HEK293T (cell line): ENCODE data around the gene IL19.

ENCODE experiments used
- CTCF ChIA-PET: fragments of 350-600 bp; formaldehyde crosslinking; extraction: SDS; loops from one replicate; lab custom pipeline; 2021; ENCODE audit warnings: antibody characterized with exemption, inconsistent platforms; lab: Yijun Ruan, JAX
- POLR2A ChIA-PET: fragments of 350-600 bp; formaldehyde crosslinking; extraction: SDS; loops from one replicate; lab custom pipeline; 2020; ENCODE audit warnings: antibody characterized with exemption, inconsistent platforms; lab: Yijun Ruan, JAX
- DNase-seq: peaks from one replicate; pipeline ENCODE4 v3.0.0; 2012; ENCODE audit warnings: mixed read lengths; ENCODE audit errors: extremely low spot score
- ARNT ChIP-seq: fragments of 450-650 bp; IDR thresholded peaks from 2 replicates; pipeline ENCODE4 v1.6.1; 2017; ENCODE audit warnings: mild to moderate bottlenecking
- BHLHE40 ChIP-seq: fragments of 450-650 bp; IDR thresholded peaks from 2 replicates; pipeline ENCODE4 v1.6.1; 2016; ENCODE audit warnings: mild to moderate bottlenecking, moderate library complexity, borderline replicate concordance
- CTBP1 ChIP-seq: fragments of 450-650 bp; IDR thresholded peaks from 2 replicates; pipeline ENCODE4 v1.6.1; 2016; ENCODE audit warnings: borderline replicate concordance
- ELF4 ChIP-seq: fragments of 450-650 bp; IDR thresholded peaks from 2 replicates; pipeline ENCODE4 v1.6.1; 2017; ENCODE audit warnings: antibody characterized with exemption
- FOXA1 ChIP-seq: fragments of 450-650 bp; IDR thresholded peaks from 2 replicates; pipeline ENCODE4 v1.6.1; 2016; ENCODE audit warnings: mild to moderate bottlenecking
- FOXK2 ChIP-seq: fragments of 450-650 bp; IDR thresholded peaks from 2 replicates; pipeline ENCODE4 v1.6.1; 2016; ENCODE audit warnings: mild to moderate bottlenecking
- FOXM1 ChIP-seq: fragments of 450-650 bp; IDR thresholded peaks from 2 replicates; pipeline ENCODE4 v1.6.1; 2017; ENCODE audit warnings: mild to moderate bottlenecking, borderline replicate concordance
- HDGF ChIP-seq: fragments of 450-650 bp; IDR thresholded peaks from 2 replicates; pipeline ENCODE4 v1.6.1; 2017; ENCODE audit warnings: antibody characterized with exemption, borderline replicate concordance
- L3MBTL2 ChIP-seq: fragments of 450-650 bp; conservative IDR thresholded peaks from 2 replicates; pipeline ENCODE4 v1.6.1; 2016; ENCODE audit warnings: mild to moderate bottlenecking
- LEF1 ChIP-seq: fragments of 450-650 bp; IDR thresholded peaks from 2 replicates; pipeline ENCODE4 v1.6.1; 2017; ENCODE audit warnings: mild to moderate bottlenecking, borderline replicate concordance
- NFRKB ChIP-seq: fragments of 450-650 bp; IDR thresholded peaks from 2 replicates; pipeline ENCODE4 v1.6.1; 2016; ENCODE audit warnings: mild to moderate bottlenecking, moderate library complexity
- PKNOX1 ChIP-seq: fragments of 450-650 bp; IDR thresholded peaks from 2 replicates; pipeline ENCODE4 v1.6.1; 2016
- SP1 ChIP-seq: fragments of 450-650 bp; IDR thresholded peaks from 2 replicates; pipeline ENCODE4 v1.6.1; 2017
- SUZ12 ChIP-seq: fragments of 450-650 bp; IDR thresholded peaks from 2 replicates; pipeline ENCODE4 v1.6.1; 2016; ENCODE audit warnings: mild to moderate bottlenecking
- TARDBP ChIP-seq: fragments of 450-650 bp; IDR thresholded peaks from 2 replicates; pipeline ENCODE4 v1.6.1; 2016
- ZNF384 ChIP-seq: fragments of 450-650 bp; IDR thresholded peaks from 2 replicates; pipeline ENCODE4 v1.6.1; 2016

Gene IL19, protein sequence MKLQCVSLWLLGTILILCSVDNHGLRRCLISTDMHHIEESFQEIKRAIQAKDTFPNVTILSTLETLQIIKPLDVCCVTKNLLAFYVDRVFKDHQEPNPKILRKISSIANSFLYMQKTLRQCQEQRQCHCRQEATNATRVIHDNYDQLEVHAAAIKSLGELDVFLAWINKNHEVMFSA

GRCh38 chr1:206770531-206771337, at the start of gene IL19:
Gene IL19, plus strand, starts transcription at chr1:206770773. Its CDS starts 65,890 bp downstream, at chr1:206836663.
- no peak for DNase-seq
- ChIA-PET POLR2A (no interaction called here), CTCF (interaction anchor here (0.7 kb wide), 1 partner anchor 28 kb away, joined by 4 read pairs; no protein-coding TSS in a partner anchor)
- no peak for TF ChIP-seq CTBP1
- TF ChIP-seq NFRKB, result no peak
- no peak for TF ChIP-seq ARNT
- no peak for TF ChIP-seq PKNOX1
- no peak for TF ChIP-seq SUZ12
- no peak for TF ChIP-seq BHLHE40
- TF ChIP-seq FOXM1, result no peak
- no peak for TF ChIP-seq ELF4
- TF ChIP-seq TARDBP, result no peak
- TF ChIP-seq L3MBTL2, result no peak
- TF ChIP-seq HDGF, result no peak
- TF ChIP-seq ZNF384, result no peak
- TF ChIP-seq FOXK2, result no peak
- no peak for TF ChIP-seq SP1
- TF ChIP-seq FOXA1, result no peak
- TF ChIP-seq LEF1, result no peak

- no peak for DNase-seq
- CTCF ChIA-PET, result no interaction called here
- TF ChIP-seq FOXM1, result no peak
- no peak for TF ChIP-seq NFRKB
- no peak for TF ChIP-seq CTBP1
- TF ChIP-seq ZNF384, result no peak
- no peak for TF ChIP-seq BHLHE40
- TF ChIP-seq LEF1, result no peak
- no peak for TF ChIP-seq FOXA1
- POLR2A ChIA-PET, result no interaction called here
These were observed 49.1 kb upstream of the IL19 start for GRCh38 chr1:206721454-206721853.

- CTCF ChIA-PET, result no interaction called here
- POLR2A ChIA-PET, result no interaction called here
- no peak for DNase-seq
- TF ChIP-seq SP1 (no peak), FOXM1 (no peak), ZNF384 (no peak), FOXK2 (no peak), SUZ12 (no peak), TARDBP (no peak), PKNOX1 (no peak), FOXA1 (no peak), ELF4 (no peak), LEF1 (no peak)
These were observed 47.7 kb upstream of the IL19 start for GRCh38 chr1:206722751-206723461.

GRCh38 chr1:206723462-206723804, 47.1 kb upstream of the IL19 start:
- POLR2A ChIA-PET, result no interaction called here
- DNase-seq, result no peak
- CTCF ChIA-PET, result no interaction called here
- TF ChIP-seq BHLHE40, result no peak
- TF ChIP-seq TARDBP, result no peak
- no peak for TF ChIP-seq FOXK2
- no peak for TF ChIP-seq PKNOX1
- no peak for TF ChIP-seq CTBP1
- TF ChIP-seq SP1, result no peak
- no peak for TF ChIP-seq SUZ12
- no peak for TF ChIP-seq HDGF
- no peak for TF ChIP-seq L3MBTL2
- TF ChIP-seq ELF4, result no peak
- TF ChIP-seq NFRKB, result no peak

GRCh38 chr1:206723805-206724472, 46.6 kb upstream of the IL19 start:
- ChIA-PET POLR2A (no interaction called here), CTCF (no interaction called here)
- no peak for TF ChIP-seq SP1
- TF ChIP-seq FOXM1, result no peak
- TF ChIP-seq FOXA1, result no peak
- no peak for TF ChIP-seq LEF1
- TF ChIP-seq HDGF, result no peak
- no peak for DNase-seq
